NK-92 treated with Interleukin-12 subunit alpha and Interleukin-12 subunit beta, amount 100 ng/mL, for 24 hours (cell line): ENCODE data around the gene SLC6A12.
"Not testable (repeated sequence)": the region's sequence is repeated elsewhere in the genome, so short reads cannot be mapped to it uniquely, and the experiment has no call there.

ENCODE experiments used
- DNase-seq: peaks from one replicate; lab custom pipeline; 2025; lab: John Stamatoyannopoulos, UW

Gene SLC6A12

GRCh38 chr12:217029-217428 is 3.1 kb upstream of the SLC6A12 start:
- not testable (repeated sequence) for DNase-seq

- DNase-seq = no peak
Measured at GRCh38 chr12:215116-215515, 1.2 kb upstream of the SLC6A12 start.

- DNase-seq = no peak
Measured at GRCh38 chr12:213527-213932, 427 bp downstream of the SLC6A12 start.

- no peak for DNase-seq
Measured at GRCh38 chr12:212715-213526, 1.0 kb downstream of the SLC6A12 start.

GRCh38 chr12:212415-212714 is 1.6 kb downstream of the SLC6A12 start:
- no peak for DNase-seq

GRCh38 chr12:211639-212414 is 2.1 kb downstream of the SLC6A12 start:
- no peak for DNase-seq

- no peak for DNase-seq
Measured at GRCh38 chr12:211142-211465, 2.9 kb downstream of the SLC6A12 start.

GRCh38 chr12:210277-211141 is 3.4 kb downstream of the SLC6A12 start:
- no peak for DNase-seq

GRCh38 chr12:209851-210250 is 4.1 kb downstream of the SLC6A12 start:
- DNase-seq = no peak

GRCh38 chr12:209246-209645 is 4.7 kb downstream of the SLC6A12 start:
- DNase-seq = no peak

GRCh38 chr12:208813-209212 is 5.1 kb downstream of the SLC6A12 start:
- DNase-seq = no peak

- DNase-seq = no peak
Measured at GRCh38 chr12:207804-208203, 6.2 kb downstream of the SLC6A12 start.

- no peak for DNase-seq
Measured at GRCh38 chr12:206746-207440, 7.1 kb downstream of the SLC6A12 start.

- DNase-seq = no peak
Measured at GRCh38 chr12:205026-205425, 8.9 kb downstream of the SLC6A12 start.

- no peak for DNase-seq
Measured at GRCh38 chr12:204261-204678, 9.7 kb downstream of the SLC6A12 start.

GRCh38 chr12:203462-204260 is 10.3 kb downstream of the SLC6A12 start:
- DNase-seq = no peak

GRCh38 chr12:203074-203461 is 10.9 kb downstream of the SLC6A12 start:
- no peak for DNase-seq

GRCh38 chr12:202081-202731 is 11.8 kb downstream of the SLC6A12 start:
- DNase-seq = no peak

- no peak for DNase-seq
Measured at GRCh38 chr12:201361-201760, 12.6 kb downstream of the SLC6A12 start.

- DNase-seq = no peak
Measured at GRCh38 chr12:198705-199104, 15.3 kb downstream of the SLC6A12 start.
